GM12878 (cell line): ENCODE results near the gene MOXD1. TPM values are rescaled to one million over a fixed set of nuclear protein-coding genes. Genes with fewer than 3 reads are reported as not detected.

ENCODE experiments used
- ATAC-seq: fragments of 200-7000 bp; cut with Tn5 transposase; 3 replicates; pipeline ENCODE4 v1.9.1; 2020; ENCODE audit warnings: mild to moderate bottlenecking, moderate library complexity
- BruUV-seq: library from RNA; stranded (reverse); fragments of 400-500 nt; replicated peaks from 2 replicates; lab custom pipeline; 2021; lab: Mats Ljungman, UMichigan
- CTCF ChIA-PET: fragments of 300-600 bp; sonication (Branson Sonifier 250); formaldehyde crosslinking; extraction: SDS; loops from one replicate; lab custom pipeline; 2021; ENCODE audit warnings: inconsistent platforms; lab: Yijun Ruan, JAX
- POLR2A ChIA-PET: fragments of 350-600 bp; formaldehyde crosslinking; extraction: SDS; loops from one replicate; lab custom pipeline; 2021; ENCODE audit warnings: inconsistent platforms; lab: Charles Lee
- RAD21 ChIA-PET: fragments of 300-600 bp; sonication (Branson Sonifier 250); formaldehyde crosslinking; loops from one replicate; lab custom pipeline; 2023; ENCODE audit warnings: antibody characterized with exemption; ENCODE audit not compliant: unreplicated experiment; lab: Charles Lee
- SMC1A ChIA-PET: fragments of 300-600 bp; sonication (Branson Sonifier 250); formaldehyde crosslinking; loops from one replicate; lab custom pipeline; 2023; ENCODE audit not compliant: unreplicated experiment, uncharacterized antibody; lab: Charles Lee
- DNase-seq: peaks from one replicate; pipeline ENCODE4 v3.0.0-alpha.2; 2011; ENCODE audit warnings: low read depth, low spot score
- FAIRE-seq: peaks from 3 replicates; lab custom pipeline; 2011; peaks lifted over from hg19 to GRCh38; lab: Jason Lieb, UNC
- H2AFZ ChIP-seq: 2 replicates; pipeline ENCODE4 v1.6.0; 2011; ENCODE audit warnings: low read depth, low read length, control low read depth; ENCODE audit not compliant: control insufficient read depth
- H3K27ac ChIP-seq: 2 replicates; pipeline ENCODE4 v1.5.1; 2011; ENCODE audit warnings: control low read depth; ENCODE audit not compliant: control insufficient read depth, insufficient read depth
- H3K27me3 ChIP-seq, 2 experiments: replicated peaks in 1 of 2; 2 replicates each; pipeline versions ENCODE4 v1.6.0 to v1.6.1; 2011; ENCODE audit warnings: low read length in 1 of 2; ENCODE audit not compliant: control insufficient read depth in 2 of 2, insufficient read depth in 2 of 2
- H3K36me3 ChIP-seq, 2 experiments: 2 replicates each; pipeline ENCODE4 v1.5.1; 2011; ENCODE audit warnings: low read length in 1 of 2; ENCODE audit not compliant: control insufficient read depth in 2 of 2, insufficient read depth in 2 of 2
- H3K4me1 ChIP-seq: 2 replicates; pipeline ENCODE4 v1.6.1; 2011; ENCODE audit warnings: mild to moderate bottlenecking, low read length, moderate library complexity, mixed read lengths; ENCODE audit not compliant: control insufficient read depth, insufficient read depth
- H3K4me2 ChIP-seq: 2 replicates; pipeline ENCODE4 v1.6.0; 2011; ENCODE audit warnings: control low read depth; ENCODE audit not compliant: control insufficient read depth, insufficient read depth
- H3K4me3 ChIP-seq: fragments of 200-600 bp; sonication (generic); 2 replicates; pipeline ENCODE4 v1.5.1; 2016
- H3K79me2 ChIP-seq: 2 replicates; pipeline ENCODE4 v1.6.0; 2011; ENCODE audit warnings: low read length; ENCODE audit not compliant: control insufficient read depth, insufficient read depth
- H3K9ac ChIP-seq: 2 replicates; pipeline ENCODE4 v1.8.0; 2011; ENCODE audit warnings: low read length, control low read depth, mixed read lengths; ENCODE audit not compliant: control insufficient read depth, insufficient read depth
- H3K9me3 ChIP-seq: replicated peaks from 3 replicates; pipeline ENCODE4 v1.5.1; 2011; ENCODE audit warnings: mild to moderate bottlenecking, low read length; ENCODE audit not compliant: control insufficient read depth, insufficient read depth
- H4K20me1 ChIP-seq: 2 replicates; pipeline ENCODE4 v1.6.0; 2011; ENCODE audit not compliant: control insufficient read depth, insufficient read depth
- BCL3 ChIP-seq: IDR thresholded peaks from 2 replicates; pipeline ENCODE4 v1.6.1; 2011; ENCODE audit warnings: borderline replicate concordance, low read depth, mild to moderate bottlenecking, moderate library complexity, low read length; ENCODE audit not compliant: insufficient read depth, poor library complexity, severe bottlenecking
- BHLHE40 ChIP-seq, 2 experiments: fragments of 450-650 bp in 1 of 2; IDR thresholded peaks; 2 replicates each; pipeline ENCODE4 v1.6.1; 2011 to 2017; ENCODE audit warnings: low read depth in 2 of 2, borderline replicate concordance in 1 of 2, improper control_type of control experiment in 1 of 2, low read length in 1 of 2, mild to moderate bottlenecking in 1 of 2
- CREM ChIP-seq: IDR thresholded peaks from 2 replicates; pipeline ENCODE4 v1.6.1; 2014; ENCODE audit warnings: antibody characterized with exemption, low read depth
- CTCF ChIP-seq, 3 experiments: IDR thresholded peaks in 2 of 3; conservative IDR thresholded peaks in 1 of 3; 2 replicates each; pipeline ENCODE4 v1.5.1; 2011; ENCODE audit warnings: low read depth in 3 of 3, low read length in 3 of 3, mild to moderate bottlenecking in 3 of 3, control low read depth in 2 of 3, moderate library complexity in 2 of 3, inconsistent platforms in 1 of 3, mixed read lengths in 1 of 3; ENCODE audit not compliant: control insufficient read depth in 2 of 3, insufficient read depth in 1 of 3; ENCODE audit errors: extremely low read depth in 1 of 3
- GATAD2B ChIP-seq: fragments of 450-650 bp; conservative IDR thresholded peaks from 2 replicates; pipeline ENCODE4 v1.6.1; 2017; ENCODE audit warnings: low read depth, mild to moderate bottlenecking, moderate library complexity
- MEF2B ChIP-seq: fragments of 450-650 bp; IDR thresholded peaks from 2 replicates; pipeline ENCODE4 v1.6.1; 2018; ENCODE audit warnings: mild to moderate bottlenecking, moderate library complexity; ENCODE audit not compliant: partially characterized antibody, poor library complexity, severe bottlenecking
- MTA3 ChIP-seq: IDR thresholded peaks from 2 replicates; pipeline ENCODE4 v1.6.1; 2012; ENCODE audit warnings: low read length, inconsistent platforms, borderline replicate concordance
- NBN ChIP-seq: fragments of 450-650 bp; IDR thresholded peaks from 2 replicates; pipeline ENCODE4 v1.6.1; 2016
- NR2F1 ChIP-seq: fragments of 450-650 bp; conservative IDR thresholded peaks from 2 replicates; pipeline ENCODE4 v1.6.1; 2017; ENCODE audit warnings: mild to moderate bottlenecking
- RB1 ChIP-seq: fragments of 450-650 bp; formaldehyde crosslinking; IDR thresholded peaks from 2 replicates; pipeline ENCODE4 v1.6.1; 2017; ENCODE audit warnings: mild to moderate bottlenecking, borderline replicate concordance
- SIX5 ChIP-seq: IDR thresholded peaks from 2 replicates; pipeline ENCODE4 v1.6.1; 2011; ENCODE audit warnings: mild to moderate bottlenecking, low read depth, low read length, moderate library complexity; ENCODE audit not compliant: severe bottlenecking
- SKIL ChIP-seq: fragments of 450-650 bp; IDR thresholded peaks from 2 replicates; pipeline ENCODE4 v1.6.1; 2017; ENCODE audit warnings: mild to moderate bottlenecking, low read depth, inconsistent platforms; ENCODE audit not compliant: poor library complexity, severe bottlenecking
- SMC3 ChIP-seq: IDR thresholded peaks from 2 replicates; pipeline ENCODE4 v1.6.1; 2011; ENCODE audit warnings: low read length, improper control_type of control experiment, borderline replicate concordance
- SPI1 ChIP-seq: IDR thresholded peaks from 2 replicates; pipeline ENCODE4 v1.6.1; 2011; ENCODE audit warnings: low read depth, mild to moderate bottlenecking, low read length, moderate library complexity, borderline replicate concordance; ENCODE audit not compliant: insufficient read depth
- SRF ChIP-seq, 2 experiments: IDR thresholded peaks; 2 replicates each; pipeline ENCODE4 v1.6.1; 2011; ENCODE audit warnings: low read depth in 2 of 2, low read length in 2 of 2, mild to moderate bottlenecking in 1 of 2, moderate library complexity in 1 of 2
- STAT1 ChIP-seq: fragments of 450-650 bp; conservative IDR thresholded peaks from 2 replicates; pipeline ENCODE4 v1.6.1; 2014; ENCODE audit warnings: antibody characterized with exemption, mild to moderate bottlenecking
- ZNF24 ChIP-seq: fragments of 450-650 bp; IDR thresholded peaks from 2 replicates; pipeline ENCODE4 v1.6.1; 2017; ENCODE audit warnings: antibody characterized with exemption, mild to moderate bottlenecking
- ZNF622 ChIP-seq: fragments of 450-650 bp; IDR thresholded peaks from 2 replicates; pipeline ENCODE4 v1.6.1; 2017; ENCODE audit warnings: mild to moderate bottlenecking, inconsistent platforms
- WGBS: methylation state at CpG from one replicate; pipeline ENCODE4 v1.1.6; 2016; ENCODE audit warnings: low lambda C conversion rate; ENCODE audit not compliant: insufficient replicate concordance, insufficient coverage; ENCODE audit errors: missing lambda C conversion rate; 5-methylcytosine and 5-hydroxymethylcytosine counted together
- in situ Hi-C: fragments of 300-500 bp; cut with MboI; formaldehyde crosslinking; loops from 9 replicates; pipeline ENCODE4 v1.14.3; 2018; ENCODE audit warnings: mixed read lengths
- intact Hi-C: fragments of 100-400 bp; cut with micrococcal nuclease; formaldehyde crosslinking; loops from one replicate; pipeline ENCODE4 v1.14.2; 2022; ENCODE audit not compliant: unreplicated experiment
- polyA plus RNA-seq, 11 experiments: library from polyadenylated mRNA; depleted of rRNA in 4 of 11; unstranded in 6 of 11; stranded (reverse) in 5 of 11; fragments of >200 nt; fragmentation: Nextera tagmentation in 4 of 11; fragmentation: Illumina TruSeq in 1 of 11; extraction: Ambion mirVana in 4 of 11; extraction: Trizol in 1 of 11; gene quantifications; 1 replicate in 1 of 11; 2 replicates in 10 of 11; pipeline versions ENCODE4 v1.2.1 to v1.2.3, GENCODE V29; 2011 to 2016; ENCODE audit warnings: inconsistent platforms in 2 of 11, missing spikeins in 2 of 11, low read depth in 1 of 11
- total RNA-seq, 4 experiments: library from RNA; depleted of rRNA in 3 of 4; stranded (reverse); fragments of >200 nt in 3 of 4; fragmentation: Illumina TruSeq in 1 of 4; extraction: Trizol in 1 of 4; gene quantifications; 2 replicates each; pipeline versions ENCODE4 v1.2.1 to v1.2.3, GENCODE V29; 2013 to 2021

MOXD1 gene
- total and polyA plus RNA-seq, 10 of the 15 experiments (the other 5 are each of a cell fraction or from before 2014, with no cell fraction given) = 0.03 to 2.1 (median 0.64) TPM

GRCh38 chr6:132388291-132388690 is 13.0 kb downstream of the MOXD1 start (continued):
- TF ChIP-seq SRF (IDR thresholded peaks at IDR 0.05; ENCODE audit: low read depth in 2 of 2, low read length in 2 of 2) (no peak), SMC3 (no peak)

GRCh38 chr6:132382630-132383175 is 18.6 kb downstream of the MOXD1 start:
- ATAC-seq (no peak), DNase-seq (no peak), FAIRE-seq (no peak)
- intact Hi-C loops = no loop called here
- ChIA-PET POLR2A (no interaction called here), RAD21 (no interaction called here), CTCF (interaction anchor here (0.8 to 2.1 kb wide), 6 partner anchors 10 to 103 kb away, joined by 3 to 10 read pairs (median 5); no protein-coding TSS in a partner anchor), SMC1A (interaction anchor here (1.0 kb wide), 1 partner anchor 10 kb away, joined by 3 read pairs; no protein-coding TSS in a partner anchor)
- Histone ChIP-seq H3K4me3 (no peak overlapping the region), H4K20me1 (no peaks in the 10 kb centered on the region), H3K79me2 (no peaks in the 10 kb centered on the region), H3K9me3 (no peaks in the 10 kb centered on the region; the same call in 2 of the 3 replicates), H3K27ac (no peak overlapping the region), H3K27me3 (no peaks in the 10 kb centered on the region; a peak in 1 of 4 replicates), H2AFZ (no peak overlapping the region), H3K36me3 (no peaks in the 10 kb centered on the region), H3K4me1 (no peaks in the 10 kb centered on the region), H3K9ac (no peak overlapping the region), H3K4me2 (no peak overlapping the region)
- 52% methylated on average over 3 of the region's 3 CpGs for WGBS
- in situ Hi-C loops = no loop called here
- BruUV-seq = no TSS peak
- TF ChIP-seq NR2F1 = no peak
- no peak for TF ChIP-seq SPI1
- TF ChIP-seq SKIL = no peak
- TF ChIP-seq MEF2B = no peak
- no peak for TF ChIP-seq GATAD2B
- no peak for TF ChIP-seq BHLHE40 (IDR thresholded peaks at IDR 0.05; ENCODE audit: borderline replicate concordance in 1 of 2, low read depth in 2 of 2, low read length in 1 of 2)
- no peak for TF ChIP-seq CTCF (IDR thresholded peaks at IDR 0.05 in 2 of 3, conservative IDR thresholded peaks at IDR 0.05 in 1 of 3; ENCODE audit: control insufficient read depth in 2 of 3, extremely low read depth in 1 of 3, insufficient read depth in 1 of 3, low read depth in 3 of 3, low read length in 3 of 3)
- no peak for TF ChIP-seq ZNF24
- TF ChIP-seq BCL3 = no peak
- TF ChIP-seq NBN = no peak
- TF ChIP-seq RB1 = no peak
- no peak for TF ChIP-seq ZNF622
- TF ChIP-seq SMC3 = no peak
- no peak for TF ChIP-seq SIX5
- TF ChIP-seq CREM = no peak
- TF ChIP-seq MTA3 = no peak
- no peak for TF ChIP-seq STAT1
